Thymus (tissue), 14 donors: ENCODE measurements around the gene CBLL1. TPM values are rescaled to one million over a fixed set of nuclear protein-coding genes. Genes with fewer than 3 reads are reported as not detected.

ENCODE experiments used
- DNase-seq, 9 donors: peaks; one replicate each; pipeline ENCODE4 v3.0.0-alpha.2; 2013; ENCODE audit warnings: low spot score in 9 of 9, low read depth in 6 of 9, missing footprints in 1 of 9
- H3K27ac ChIP-seq, 2 donors: one replicate each; pipeline ENCODE4 v1.5.1; 2013; ENCODE audit warnings: control low read depth in 1 of 2, low read depth in 1 of 2, low read length in 1 of 2, mild to moderate bottlenecking in 1 of 2, moderate library complexity in 1 of 2
- H3K27me3 ChIP-seq, 2 donors: one replicate each; pipeline ENCODE4 v1.5.1; 2013; ENCODE audit warnings: low read length in 1 of 2; ENCODE audit not compliant: control insufficient read depth in 2 of 2, insufficient read depth in 1 of 2
- H3K36me3 ChIP-seq, 2 donors: one replicate each; pipeline ENCODE4 v1.5.1; 2013; ENCODE audit warnings: low read length in 1 of 2, mild to moderate bottlenecking in 1 of 2, moderate library complexity in 1 of 2; ENCODE audit not compliant: control insufficient read depth in 2 of 2, insufficient read depth in 2 of 2
- H3K4me1 ChIP-seq, 2 donors: one replicate each; pipeline ENCODE4 v1.5.1; 2013; ENCODE audit warnings: low read length in 2 of 2; ENCODE audit not compliant: control insufficient read depth in 2 of 2, insufficient read depth in 2 of 2
- H3K4me3 ChIP-seq, 2 donors: one replicate each; pipeline ENCODE4 v1.5.1; 2013; ENCODE audit warnings: low read length in 2 of 2, control low read depth in 1 of 2, mild to moderate bottlenecking in 1 of 2
- H3K9me3 ChIP-seq, 2 donors: one replicate each; pipeline ENCODE4 v1.5.1; 2013; ENCODE audit warnings: low read length in 1 of 2, mild to moderate bottlenecking in 1 of 2; ENCODE audit not compliant: control insufficient read depth in 2 of 2, insufficient read depth in 1 of 2
- WGBS: extraction: QIAGEN DNeasy Blood & Tissue Kit; methylation state at CpG from one replicate; pipeline ENCODE4 v1.1.7; 2013; 5-methylcytosine and 5-hydroxymethylcytosine counted together
- long read RNA-seq, 10 donors: transcript quantifications; one replicate each; lab custom pipeline, GENCODE V29; 2026
- polyA plus RNA-seq: library from polyadenylated mRNA; stranded (reverse); fragments of 200-250 nt; gene quantifications from one replicate; pipeline ENCODE4 v1.2.3, GENCODE V29; 2013
- total RNA-seq: library from RNA; stranded (reverse); fragments of 120-200 nt; gene quantifications from one replicate; pipeline ENCODE4 v1.2.4, GENCODE V29; 2013
- donor health status: healthy.

CBLL1 gene, protein sequence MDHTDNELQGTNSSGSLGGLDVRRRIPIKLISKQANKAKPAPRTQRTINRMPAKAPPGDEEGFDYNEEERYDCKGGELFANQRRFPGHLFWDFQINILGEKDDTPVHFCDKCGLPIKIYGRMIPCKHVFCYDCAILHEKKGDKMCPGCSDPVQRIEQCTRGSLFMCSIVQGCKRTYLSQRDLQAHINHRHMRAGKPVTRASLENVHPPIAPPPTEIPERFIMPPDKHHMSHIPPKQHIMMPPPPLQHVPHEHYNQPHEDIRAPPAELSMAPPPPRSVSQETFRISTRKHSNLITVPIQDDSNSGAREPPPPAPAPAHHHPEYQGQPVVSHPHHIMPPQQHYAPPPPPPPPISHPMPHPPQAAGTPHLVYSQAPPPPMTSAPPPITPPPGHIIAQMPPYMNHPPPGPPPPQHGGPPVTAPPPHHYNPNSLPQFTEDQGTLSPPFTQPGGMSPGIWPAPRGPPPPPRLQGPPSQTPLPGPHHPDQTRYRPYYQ
- 15.3 TPM for total RNA-seq
- polyA plus RNA-seq = 13.3 TPM
- long read RNA-seq, donor 1, full-length matches to known transcripts = 3 of 3 reads
- long read RNA-seq, donor 1, partial matches to known transcripts = 0 of 3 reads
- long read RNA-seq, donor 1, other reads (novel, unspliced or antisense) = 0 of 3 reads
- long read RNA-seq, donor 2 = 0 reads
- long read RNA-seq, donor 3, full-length matches to known transcripts = 10 of 29 reads
- long read RNA-seq, donor 3, partial matches to known transcripts = 19 of 29 reads
- long read RNA-seq, donor 3, other reads (novel, unspliced or antisense) = 0 of 29 reads
- long read RNA-seq, donor 4, full-length matches to known transcripts = 5 of 5 reads
- long read RNA-seq, donor 4, partial matches to known transcripts = 0 of 5 reads
- long read RNA-seq, donor 4, other reads (novel, unspliced or antisense) = 0 of 5 reads
- long read RNA-seq, donor 5, full-length matches to known transcripts = 13 of 18 reads
- long read RNA-seq, donor 5, partial matches to known transcripts = 0 of 18 reads
- long read RNA-seq, donor 5, other reads (novel, unspliced or antisense) = 5 of 18 reads
- long read RNA-seq, donor 6, full-length matches to known transcripts = 10 of 10 reads
- long read RNA-seq, donor 6, partial matches to known transcripts = 0 of 10 reads
- long read RNA-seq, donor 6, other reads (novel, unspliced or antisense) = 0 of 10 reads
- long read RNA-seq, donor 7, full-length matches to known transcripts = 14 of 29 reads
- long read RNA-seq, donor 7, partial matches to known transcripts = 15 of 29 reads
- long read RNA-seq, donor 7, other reads (novel, unspliced or antisense) = 0 of 29 reads
- long read RNA-seq, donor 8, full-length matches to known transcripts = 4 of 4 reads
- long read RNA-seq, donor 8, partial matches to known transcripts = 0 of 4 reads
- long read RNA-seq, donor 8, other reads (novel, unspliced or antisense) = 0 of 4 reads
- long read RNA-seq, donor 9, full-length matches to known transcripts = 7 of 7 reads
- long read RNA-seq, donor 9, partial matches to known transcripts = 0 of 7 reads
- long read RNA-seq, donor 9, other reads (novel, unspliced or antisense) = 0 of 7 reads
- long read RNA-seq, donor 10, full-length matches to known transcripts = 5 of 5 reads
- long read RNA-seq, donor 10, partial matches to known transcripts = 0 of 5 reads
- long read RNA-seq, donor 10, other reads (novel, unspliced or antisense) = 0 of 5 reads

DNA sequence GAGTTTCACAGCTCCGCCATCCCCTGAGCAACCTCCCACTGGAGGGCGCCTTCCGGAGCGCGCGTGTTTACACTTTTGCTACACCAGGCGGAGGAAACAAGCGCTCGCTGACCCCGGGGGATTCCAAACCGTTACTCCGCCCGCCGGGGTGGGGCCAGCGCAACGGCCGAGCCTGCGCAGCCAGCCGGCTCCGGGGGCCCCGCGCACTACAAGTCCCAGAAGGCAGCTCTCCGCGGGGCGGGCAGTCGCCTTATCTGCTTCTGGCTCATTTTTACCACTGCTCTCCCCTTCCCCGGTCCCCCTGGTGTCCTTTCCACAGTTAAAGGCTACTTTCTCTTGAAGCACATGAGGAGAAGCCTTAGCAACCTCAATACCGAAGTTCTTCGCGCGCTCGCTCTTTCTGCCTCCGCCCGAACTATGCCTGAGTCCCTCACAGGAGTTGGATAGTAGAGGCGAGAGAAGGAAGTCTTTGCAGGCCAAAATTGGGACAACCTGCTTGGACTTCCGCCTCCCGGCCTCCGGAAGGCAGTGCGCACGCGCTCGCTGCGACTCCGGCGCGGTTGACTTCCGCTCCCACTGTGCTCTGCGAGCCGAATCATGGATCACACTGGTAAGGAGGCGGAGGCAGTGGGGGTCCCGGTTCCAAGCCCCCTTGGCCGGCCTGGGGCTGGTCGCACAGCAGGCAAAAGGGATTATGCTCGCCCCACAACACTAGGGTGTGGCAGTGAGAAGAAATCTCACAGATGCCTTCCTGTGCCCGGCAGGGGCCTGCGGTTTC, at the start of gene CBLL1:
CBLL1 (plus strand) TSS at position 576 of the 778 bp plus-strand sequence; CDS start at position 598, 22 bp downstream.
- peaks cover 17 to 18% of the 10 kb centered on the region in 2 donors for H3K4me1 ChIP-seq
- WGBS = under 1% methylated on average over 56 of the region's 56 CpGs
- H3K27me3 ChIP-seq = no peaks in the 10 kb centered on the region

DNA sequence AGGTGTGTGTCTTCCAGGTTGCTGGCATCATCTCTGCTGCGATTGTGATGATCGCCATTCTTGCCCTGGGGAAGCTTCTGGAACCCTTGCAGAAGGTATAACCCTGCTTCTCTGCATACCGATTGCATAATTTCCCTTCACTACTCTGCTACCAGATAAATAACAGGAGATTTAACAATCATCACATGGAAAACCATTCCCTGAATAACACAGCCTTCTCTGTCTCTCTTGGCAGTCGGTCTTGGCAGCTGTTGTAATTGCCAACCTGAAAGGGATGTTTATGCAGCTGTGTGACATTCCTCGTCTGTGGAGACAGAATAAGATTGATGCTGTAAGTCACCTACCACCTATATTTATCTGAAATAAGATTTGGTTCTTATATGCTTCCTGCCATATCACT, 49.6 kb upstream of the CBLL1 start:
- Histone ChIP-seq H3K4me1 (no peaks in the 10 kb centered on the region), H3K9me3 (no peaks in the 10 kb centered on the region), H3K27ac (no peak overlapping the region), H3K36me3 (no peaks in the 10 kb centered on the region), H3K27me3 (no peaks in the 10 kb centered on the region), H3K4me3 (no peak overlapping the region)
- WGBS = 93% methylated on average over 5 of the region's 5 CpGs
- DNase-seq = no peak

More for the DNA sequence above, at the start of gene CBLL1:
- no peaks in the 10 kb centered on the region for H3K9me3 ChIP-seq
- peaks cover 0 to under 1% of the 10 kb centered on the region in 2 donors for H3K36me3 ChIP-seq
- H3K27ac ChIP-seq = peak within 1 kb of the TSS; percentile 98 to 100
- DNase-seq = peak; percentile 85 to 97 (median 93)
- peak within 1 kb of the TSS; percentile 62 to 91 for H3K4me3 ChIP-seq

DNA sequence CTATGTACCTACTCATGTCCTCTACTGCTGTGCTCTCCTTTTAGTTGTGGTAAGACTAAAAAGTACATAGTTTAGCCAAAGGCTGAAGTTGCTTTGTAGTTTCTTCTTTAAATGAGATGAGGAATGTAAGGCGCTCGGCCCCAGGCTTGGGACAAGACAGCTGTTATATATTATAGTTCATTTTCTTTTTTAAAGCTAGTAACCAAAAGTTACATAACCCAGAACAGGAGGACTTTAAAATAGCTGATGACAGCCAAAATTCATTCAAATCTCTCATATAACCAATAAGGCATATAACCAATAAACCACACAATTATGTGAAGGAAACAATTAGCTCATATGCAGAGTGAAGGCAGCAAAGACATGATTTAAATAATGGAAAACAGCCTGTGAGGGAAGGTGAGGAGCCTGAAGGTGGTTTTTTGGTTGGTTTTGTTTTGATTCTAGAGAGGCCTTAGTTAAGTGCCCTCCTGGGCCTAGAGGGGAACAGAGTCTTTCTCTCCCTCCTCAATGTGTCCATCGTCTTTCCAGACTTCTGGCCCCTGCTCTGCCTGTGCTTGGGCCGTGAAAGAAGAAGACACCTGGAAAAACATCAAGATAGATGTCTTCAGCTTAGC, 47.5 kb upstream of the CBLL1 start:
- no peak overlapping the region for H3K4me3 ChIP-seq
- no peaks in the 10 kb centered on the region for H3K4me1 ChIP-seq
- DNase-seq = no peak
- no peaks in the 10 kb centered on the region for H3K36me3 ChIP-seq
- no peak overlapping the region for H3K27ac ChIP-seq
- no peaks in the 10 kb centered on the region for H3K27me3 ChIP-seq
- 98% methylated on average over 4 of the region's 4 CpGs for WGBS
- H3K9me3 ChIP-seq = no peaks in the 10 kb centered on the region

DNA sequence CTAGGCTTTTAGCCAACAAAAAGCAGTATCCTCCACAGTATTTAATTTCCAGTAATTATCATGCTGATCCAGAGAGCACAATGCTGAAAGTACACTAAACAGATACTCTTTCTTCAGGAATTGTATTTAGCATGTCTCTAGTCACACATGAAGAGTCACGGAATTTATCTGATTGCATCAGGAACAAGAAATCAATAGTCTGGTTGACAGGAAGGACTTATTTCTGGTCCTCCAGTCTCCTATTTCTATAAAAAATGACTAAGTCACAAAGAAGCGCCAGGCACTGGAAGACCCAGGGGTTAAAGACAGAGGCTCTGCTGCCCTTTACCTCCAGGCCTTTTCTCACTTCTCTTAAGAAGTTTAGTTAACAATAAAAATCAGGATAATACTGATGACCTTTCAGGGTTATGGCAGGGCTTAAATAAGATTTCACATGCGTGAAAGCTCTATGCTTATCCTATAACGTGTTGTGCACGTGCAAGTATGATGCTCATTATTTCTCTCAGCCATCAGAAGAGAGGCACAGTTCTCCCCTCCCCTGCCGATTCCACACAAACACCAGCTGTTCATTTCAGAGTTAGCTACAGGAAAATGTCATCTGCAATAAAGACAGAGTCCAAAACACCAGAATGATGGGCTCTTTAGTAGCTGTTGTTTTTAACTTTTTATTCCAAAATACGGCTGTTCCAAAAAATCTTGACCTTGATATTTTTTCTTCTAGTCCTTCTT, 46.5 kb upstream of the CBLL1 start:
- Histone ChIP-seq H3K9me3 (no peaks in the 10 kb centered on the region), H3K27ac (no peak overlapping the region), H3K4me3 (no peak overlapping the region), H3K36me3 (no peaks in the 10 kb centered on the region), H3K27me3 (no peaks in the 10 kb centered on the region), H3K4me1 (no peaks in the 10 kb centered on the region)
- 97% methylated on average over 7 of the region's 7 CpGs for WGBS
- DNase-seq = no peak

DNA sequence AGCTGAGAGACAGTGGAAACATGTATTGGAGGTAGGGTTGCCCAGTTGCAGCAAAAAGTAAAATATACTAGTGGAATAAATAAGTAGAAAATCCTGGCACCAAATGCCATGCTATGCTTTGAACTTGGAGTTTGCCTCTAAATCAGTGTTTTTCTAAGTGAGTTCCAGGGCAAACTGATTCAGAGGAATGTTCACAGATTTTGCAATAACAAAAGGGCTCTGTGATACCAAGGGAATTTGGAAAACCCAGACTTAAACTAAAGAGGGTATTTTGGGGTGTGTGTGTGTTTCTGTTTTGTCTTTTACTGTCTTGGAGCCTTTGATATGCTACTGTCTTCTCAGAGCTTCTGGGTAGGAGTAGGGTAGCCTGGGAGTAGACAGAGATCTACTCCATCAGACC, 43.4 kb upstream of the CBLL1 start:
- H3K36me3 ChIP-seq = no peaks in the 10 kb centered on the region
- H3K27me3 ChIP-seq = no peaks in the 10 kb centered on the region
- no peak overlapping the region for H3K27ac ChIP-seq
- DNase-seq = no peak
- no peak overlapping the region for H3K4me3 ChIP-seq
- no peaks in the 10 kb centered on the region for H3K4me1 ChIP-seq
- no peaks in the 10 kb centered on the region for H3K9me3 ChIP-seq

DNA sequence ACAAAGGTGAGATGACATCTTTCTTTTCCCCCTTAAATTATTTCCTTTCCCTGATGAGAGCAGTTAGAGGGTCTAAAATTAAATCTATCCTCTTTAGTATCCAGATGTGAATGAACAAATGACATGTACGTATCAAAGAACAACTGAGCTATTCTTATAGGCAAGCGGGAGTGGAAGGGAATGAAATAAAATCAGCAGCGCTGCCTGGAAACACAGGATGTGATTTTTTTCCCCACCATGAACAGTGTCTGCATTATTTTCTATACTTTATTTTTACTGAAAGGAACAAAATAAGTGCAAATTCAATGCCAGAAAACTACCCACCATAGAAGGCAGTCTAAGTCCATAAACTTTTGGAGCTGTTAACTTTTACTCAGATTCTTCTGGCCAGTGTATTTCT, 42.8 kb upstream of the CBLL1 start:
- Histone ChIP-seq H3K27me3 (no peaks in the 10 kb centered on the region), H3K4me3 (no peak overlapping the region), H3K9me3 (no peaks in the 10 kb centered on the region), H3K27ac (no peak overlapping the region), H3K4me1 (no peaks in the 10 kb centered on the region), H3K36me3 (no peaks in the 10 kb centered on the region)
- no peak for DNase-seq
- 98% methylated on average over 3 of the region's 3 CpGs for WGBS

DNA sequence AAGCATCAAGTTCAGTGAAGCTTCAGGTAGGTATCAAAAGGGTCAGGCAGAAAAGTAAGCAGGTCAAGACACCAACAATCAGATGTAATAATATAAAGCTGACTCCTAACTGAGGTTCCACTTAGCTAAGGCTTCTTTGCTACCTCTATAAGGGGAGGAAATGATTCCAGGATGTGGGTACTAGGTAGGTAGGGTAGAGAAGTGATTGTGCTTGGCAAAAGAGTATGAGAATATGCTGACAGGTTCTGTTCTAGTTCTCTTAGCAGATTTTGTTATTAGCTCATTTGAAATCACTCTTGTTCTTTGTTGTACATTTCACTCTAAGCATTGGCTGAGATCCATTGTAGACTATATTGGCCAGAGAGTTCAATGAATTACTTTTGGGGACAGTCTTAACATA, 40.7 kb upstream of the CBLL1 start:
- H3K27ac ChIP-seq = no peak overlapping the region
- H3K9me3 ChIP-seq = no peaks in the 10 kb centered on the region
- no peak for DNase-seq
- no peaks in the 10 kb centered on the region for H3K36me3 ChIP-seq
- no peaks in the 10 kb centered on the region for H3K27me3 ChIP-seq
- no peaks in the 10 kb centered on the region for H3K4me1 ChIP-seq
- no peak overlapping the region for H3K4me3 ChIP-seq
